SK-N-SH treated with all-trans-retinoic acid at 6 μM for 48 hours (cell line): ENCODE measurements around the gene CPLANE2.

Source experiments
- ATAC-seq: fragments of 200-7000 bp; cut with Tn5 transposase; 3 replicates; pipeline ENCODE4 v1.9.1; 2020; ENCODE audit warnings: mild to moderate bottlenecking, moderate library complexity
- ARNTL ChIP-seq: fragments of 450-650 bp; formaldehyde crosslinking; IDR thresholded peaks from 2 replicates; pipeline ENCODE4 v1.5.0; 2020; ENCODE audit warnings: low read depth, mild to moderate bottlenecking, moderate library complexity, borderline replicate concordance
- BACH2 ChIP-seq: fragments of 250-450 bp; sonication (Bioruptor Pico); IDR thresholded peaks from 2 replicates; pipeline ENCODE4 v1.9.0; 2021; ENCODE audit warnings: mild to moderate bottlenecking, borderline replicate concordance
- CREB5 ChIP-seq: fragments of 250-450 bp; sonication (Bioruptor Pico); IDR thresholded peaks from 2 replicates; pipeline ENCODE4 v1.5.1; 2020; ENCODE audit warnings: low read depth, mild to moderate bottlenecking, moderate library complexity
- CSDC2 ChIP-seq: fragments of 250-450 bp; sonication (Bioruptor Pico); IDR thresholded peaks from 2 replicates; pipeline ENCODE4 v1.5.0; 2020; ENCODE audit warnings: mild to moderate bottlenecking, moderate library complexity
- ESRRG ChIP-seq: fragments of 250-450 bp; sonication (Bioruptor Pico); IDR thresholded peaks from 2 replicates; pipeline ENCODE4 v1.6.1; 2021; ENCODE audit warnings: mild to moderate bottlenecking
- GLIS3 ChIP-seq: fragments of 250-450 bp; sonication (Bioruptor Pico); IDR thresholded peaks from 2 replicates; pipeline ENCODE4 v1.5.0; 2020; ENCODE audit warnings: mild to moderate bottlenecking, moderate library complexity
- ISL1 ChIP-seq: fragments of 250-450 bp; sonication (Bioruptor Pico); IDR thresholded peaks from 2 replicates; pipeline ENCODE4 v2.1.2; 2022; ENCODE audit warnings: mild to moderate bottlenecking, moderate library complexity
- OSR1 ChIP-seq: fragments of 250-450 bp; sonication (Bioruptor Pico); IDR thresholded peaks from 2 replicates; pipeline ENCODE4 v1.8.0; 2022; ENCODE audit warnings: moderate library complexity, mild to moderate bottlenecking, inconsistent platforms
- POU6F1 ChIP-seq: fragments of 250-450 bp; sonication (Bioruptor Pico); IDR thresholded peaks from 2 replicates; pipeline ENCODE4 v1.8.0; 2021; ENCODE audit warnings: low read depth, mild to moderate bottlenecking, moderate library complexity, borderline replicate concordance
- PPARA ChIP-seq: fragments of 250-450 bp; sonication (Bioruptor Pico); IDR thresholded peaks from 2 replicates; pipeline ENCODE4 v1.5.0; 2020; ENCODE audit warnings: mild to moderate bottlenecking, borderline replicate concordance
- RARB ChIP-seq: fragments of 250-450 bp; sonication (Bioruptor Pico); IDR thresholded peaks from 2 replicates; pipeline ENCODE4 v1.8.0; 2021; ENCODE audit warnings: mild to moderate bottlenecking, moderate library complexity
- SNAI2 ChIP-seq: fragments of 250-450 bp; sonication (Bioruptor Pico); IDR thresholded peaks from 2 replicates; pipeline ENCODE4 v1.5.0; 2020; ENCODE audit warnings: mild to moderate bottlenecking, moderate library complexity
- TCF4 ChIP-seq: fragments of 250-450 bp; sonication (Bioruptor Pico); IDR thresholded peaks from 2 replicates; pipeline ENCODE4 v1.8.0; 2021; ENCODE audit warnings: mild to moderate bottlenecking, moderate library complexity, borderline replicate concordance
- TOX ChIP-seq: fragments of 250-450 bp; sonication (Bioruptor Pico); IDR thresholded peaks from 2 replicates; pipeline ENCODE4 v1.8.0; 2021; ENCODE audit warnings: mild to moderate bottlenecking, moderate library complexity, borderline replicate concordance
- ZC3H10 ChIP-seq: fragments of 250-450 bp; sonication (Bioruptor Pico); IDR thresholded peaks from 2 replicates; pipeline ENCODE4 v1.5.1; 2021; ENCODE audit warnings: mild to moderate bottlenecking, moderate library complexity
- ZFP3 ChIP-seq: fragments of 250-450 bp; sonication (Bioruptor Pico); IDR thresholded peaks from 2 replicates; pipeline ENCODE4 v1.5.0; 2020; ENCODE audit warnings: mild to moderate bottlenecking, moderate library complexity
- ZFP30 ChIP-seq: fragments of 450-650 bp; formaldehyde crosslinking; IDR thresholded peaks from 2 replicates; pipeline ENCODE4 v1.5.0; 2022; ENCODE audit warnings: mild to moderate bottlenecking, moderate library complexity
- ZNF565 ChIP-seq: fragments of 450-650 bp; formaldehyde crosslinking; conservative IDR thresholded peaks from 2 replicates; pipeline ENCODE4 v1.5.0; 2020; ENCODE audit warnings: low read depth, mild to moderate bottlenecking, moderate library complexity
- ZNF70 ChIP-seq: fragments of 450-650 bp; formaldehyde crosslinking; IDR thresholded peaks from 2 replicates; pipeline ENCODE4 v1.5.0; 2020; ENCODE audit warnings: mild to moderate bottlenecking, moderate library complexity
- TF ChIP-seq, protein P1 (sequence below): fragments of 250-450 bp; sonication (Bioruptor Pico); IDR thresholded peaks from 2 replicates; pipeline ENCODE4 v1.8.0; 2020; ENCODE audit warnings: mild to moderate bottlenecking, moderate library complexity, borderline replicate concordance
- TF ChIP-seq, protein P2 (sequence below): fragments of 250-450 bp; sonication (Bioruptor Pico); IDR thresholded peaks from 2 replicates; pipeline ENCODE4 v1.5.0; 2020; ENCODE audit warnings: mild to moderate bottlenecking, moderate library complexity

Gene CPLANE2

GRCh38 chr1:16251381-16251780 lies 14.4 kb upstream of the CPLANE2 start:
- no peak for ATAC-seq
- TF ChIP-seq TCF4 (CRISPR knock-in tag) (no peak), CREB5 (CRISPR knock-in tag) (no peak), ZNF70 (CRISPR knock-in tag) (no peak), ARNTL (CRISPR knock-in tag) (no peak), GLIS3 (CRISPR knock-in tag) (no peak), ZFP30 (CRISPR knock-in tag) (no peak), SNAI2 (CRISPR knock-in tag) (no peak), POU6F1 (CRISPR knock-in tag) (no peak), BACH2 (CRISPR knock-in tag) (no peak), OSR1 (no peak)
- TF ChIP-seq, protein P1, sequence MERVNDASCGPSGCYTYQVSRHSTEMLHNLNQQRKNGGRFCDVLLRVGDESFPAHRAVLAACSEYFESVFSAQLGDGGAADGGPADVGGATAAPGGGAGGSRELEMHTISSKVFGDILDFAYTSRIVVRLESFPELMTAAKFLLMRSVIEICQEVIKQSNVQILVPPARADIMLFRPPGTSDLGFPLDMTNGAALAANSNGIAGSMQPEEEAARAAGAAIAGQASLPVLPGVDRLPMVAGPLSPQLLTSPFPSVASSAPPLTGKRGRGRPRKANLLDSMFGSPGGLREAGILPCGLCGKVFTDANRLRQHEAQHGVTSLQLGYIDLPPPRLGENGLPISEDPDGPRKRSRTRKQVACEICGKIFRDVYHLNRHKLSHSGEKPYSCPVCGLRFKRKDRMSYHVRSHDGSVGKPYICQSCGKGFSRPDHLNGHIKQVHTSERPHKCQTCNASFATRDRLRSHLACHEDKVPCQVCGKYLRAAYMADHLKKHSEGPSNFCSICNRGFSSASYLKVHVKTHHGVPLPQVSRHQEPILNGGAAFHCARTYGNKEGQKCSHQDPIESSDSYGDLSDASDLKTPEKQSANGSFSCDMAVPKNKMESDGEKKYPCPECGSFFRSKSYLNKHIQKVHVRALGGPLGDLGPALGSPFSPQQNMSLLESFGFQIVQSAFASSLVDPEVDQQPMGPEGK: no peak
- TF ChIP-seq, protein P2, sequence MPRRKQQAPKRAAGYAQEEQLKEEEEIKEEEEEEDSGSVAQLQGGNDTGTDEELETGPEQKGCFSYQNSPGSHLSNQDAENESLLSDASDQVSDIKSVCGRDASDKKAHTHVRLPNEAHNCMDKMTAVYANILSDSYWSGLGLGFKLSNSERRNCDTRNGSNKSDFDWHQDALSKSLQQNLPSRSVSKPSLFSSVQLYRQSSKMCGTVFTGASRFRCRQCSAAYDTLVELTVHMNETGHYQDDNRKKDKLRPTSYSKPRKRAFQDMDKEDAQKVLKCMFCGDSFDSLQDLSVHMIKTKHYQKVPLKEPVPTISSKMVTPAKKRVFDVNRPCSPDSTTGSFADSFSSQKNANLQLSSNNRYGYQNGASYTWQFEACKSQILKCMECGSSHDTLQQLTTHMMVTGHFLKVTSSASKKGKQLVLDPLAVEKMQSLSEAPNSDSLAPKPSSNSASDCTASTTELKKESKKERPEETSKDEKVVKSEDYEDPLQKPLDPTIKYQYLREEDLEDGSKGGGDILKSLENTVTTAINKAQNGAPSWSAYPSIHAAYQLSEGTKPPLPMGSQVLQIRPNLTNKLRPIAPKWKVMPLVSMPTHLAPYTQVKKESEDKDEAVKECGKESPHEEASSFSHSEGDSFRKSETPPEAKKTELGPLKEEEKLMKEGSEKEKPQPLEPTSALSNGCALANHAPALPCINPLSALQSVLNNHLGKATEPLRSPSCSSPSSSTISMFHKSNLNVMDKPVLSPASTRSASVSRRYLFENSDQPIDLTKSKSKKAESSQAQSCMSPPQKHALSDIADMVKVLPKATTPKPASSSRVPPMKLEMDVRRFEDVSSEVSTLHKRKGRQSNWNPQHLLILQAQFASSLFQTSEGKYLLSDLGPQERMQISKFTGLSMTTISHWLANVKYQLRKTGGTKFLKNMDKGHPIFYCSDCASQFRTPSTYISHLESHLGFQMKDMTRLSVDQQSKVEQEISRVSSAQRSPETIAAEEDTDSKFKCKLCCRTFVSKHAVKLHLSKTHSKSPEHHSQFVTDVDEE (CRISPR knock-in tag): no peak

GRCh38 chr1:16250524-16251251 lies 13.7 kb upstream of the CPLANE2 start:
- ATAC-seq: no peak
- TF ChIP-seq PPARA: no peak
- TF ChIP-seq ZNF565 (CRISPR knock-in tag): no peak
- no peak for TF ChIP-seq ISL1
- TF ChIP-seq BACH2 (CRISPR knock-in tag): no peak
- no peak for TF ChIP-seq RARB (CRISPR knock-in tag)
- TF ChIP-seq CREB5 (CRISPR knock-in tag): no peak
- TF ChIP-seq ESRRG (CRISPR knock-in tag): no peak
- TF ChIP-seq ARNTL (CRISPR knock-in tag): no peak
- TF ChIP-seq ZNF70 (CRISPR knock-in tag): no peak
- TF ChIP-seq SNAI2 (CRISPR knock-in tag): no peak
- no peak for TF ChIP-seq ZC3H10 (CRISPR knock-in tag)
- TF ChIP-seq, protein P2 (CRISPR knock-in tag): no peak
- no peak for TF ChIP-seq ZFP30 (CRISPR knock-in tag)
- no peak for TF ChIP-seq ZFP3 (CRISPR knock-in tag)
- TF ChIP-seq OSR1: no peak
- TF ChIP-seq, protein P1: no peak
- TF ChIP-seq TOX (CRISPR knock-in tag): no peak
- TF ChIP-seq CSDC2 (CRISPR knock-in tag): no peak
